SH-SY5Y (cell line): ENCODE data around the gene MAGI2.

ENCODE experiments used
- GATA2 ChIP-seq: IDR thresholded peaks from 2 replicates; pipeline ENCODE4 v1.6.1; 2011; ENCODE audit warnings: mild to moderate bottlenecking, low read depth, low read length
- GATA3 ChIP-seq: IDR thresholded peaks from 2 replicates; pipeline ENCODE4 v1.6.1; 2011; ENCODE audit warnings: low read depth, mild to moderate bottlenecking, low read length, moderate library complexity

The MAGI2 gene

DNA sequence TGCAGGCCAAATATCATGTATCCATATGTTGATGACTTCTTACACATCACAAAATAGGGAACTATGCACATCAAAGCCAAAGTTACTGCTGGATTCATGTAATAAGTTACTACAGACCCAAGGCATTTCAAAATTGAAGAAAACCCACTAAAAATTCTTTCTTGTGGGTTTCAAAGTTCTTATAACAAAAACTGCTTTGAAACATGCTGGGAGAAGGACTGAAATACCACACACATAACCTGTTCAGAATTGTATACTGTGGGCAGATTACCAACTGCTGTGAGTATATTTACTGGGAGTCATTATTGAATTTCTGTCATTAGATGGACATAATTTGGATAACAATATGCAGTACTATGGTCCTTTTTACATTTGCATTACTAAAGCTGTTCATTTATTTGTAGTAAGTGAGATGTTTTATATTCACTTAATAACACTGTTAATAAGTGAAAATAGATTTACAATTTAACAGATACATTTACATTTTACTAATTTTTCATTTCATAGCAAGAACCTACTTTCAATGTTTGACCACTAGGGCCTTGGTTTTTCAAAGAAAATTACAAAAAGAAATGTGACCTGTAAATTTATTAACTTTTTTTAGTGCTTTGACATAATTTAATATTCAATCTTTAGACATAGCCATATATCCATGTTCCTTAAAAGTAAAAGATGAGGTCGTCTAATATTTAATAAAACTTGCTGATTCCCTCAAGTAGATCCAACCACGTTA, 132.6 kb downstream of the MAGI2 start:
- TF ChIP-seq GATA2 (no peak), GATA3 (no peak)

DNA sequence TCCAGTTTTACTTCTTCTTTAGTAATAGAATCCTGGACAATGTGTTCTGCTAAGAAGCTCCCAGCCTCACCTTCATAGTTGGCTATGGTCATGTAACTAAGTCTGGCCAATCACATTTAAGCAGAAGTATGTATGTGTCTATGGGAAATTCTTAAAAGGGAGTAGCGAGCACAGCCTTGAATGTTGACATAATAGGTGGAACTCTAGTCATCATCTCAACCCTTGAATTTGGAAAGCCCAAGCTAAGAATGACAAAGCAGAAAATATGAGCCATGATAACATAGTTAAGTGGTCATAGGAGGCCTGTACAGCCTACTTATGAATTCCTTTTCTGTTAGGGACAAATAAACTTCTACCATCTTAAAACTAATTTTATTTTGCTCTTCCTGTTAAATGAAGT, 134.1 kb downstream of the MAGI2 start:
- no peak for TF ChIP-seq GATA2
- TF ChIP-seq GATA3, result no peak

DNA sequence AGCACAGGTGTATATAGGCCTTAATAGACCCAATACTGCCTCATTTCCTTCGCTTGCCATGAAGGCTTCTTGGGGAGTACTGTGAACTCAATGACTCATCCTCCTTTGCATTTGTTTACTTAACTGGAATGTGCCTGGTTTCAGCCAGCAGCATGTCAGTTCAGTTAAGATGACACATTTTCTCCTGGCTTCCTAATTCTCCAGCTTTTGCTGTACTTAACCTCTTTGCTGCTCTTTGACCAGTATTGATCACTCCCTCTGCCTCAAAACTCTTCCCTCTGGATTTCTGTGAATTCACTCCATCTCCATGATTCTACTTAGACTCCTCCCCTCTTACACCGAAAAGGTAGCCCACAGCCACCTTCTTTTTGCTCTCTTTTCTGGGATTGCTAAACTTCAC, 135.7 kb downstream of the MAGI2 start:
- TF ChIP-seq GATA3, result no peak
- TF ChIP-seq GATA2, result no peak

DNA sequence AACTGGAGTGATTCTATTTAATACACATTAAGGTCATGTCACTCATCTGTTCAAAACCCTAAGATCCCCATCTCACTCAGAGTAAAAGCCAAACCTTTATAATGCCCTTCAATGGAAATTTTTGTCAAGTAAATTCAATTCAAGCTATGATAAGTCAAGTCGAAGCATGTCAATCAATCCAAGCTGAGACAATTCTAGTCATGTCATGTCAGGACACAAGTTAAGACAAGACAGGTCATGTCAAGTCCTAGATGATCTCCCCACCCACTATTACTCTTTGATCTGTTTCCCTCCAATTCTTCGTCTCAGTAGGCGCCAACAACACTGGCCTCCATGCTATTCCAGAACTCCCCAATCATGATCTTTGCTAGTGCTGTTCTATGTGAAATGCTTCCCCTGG, 141.4 kb downstream of the MAGI2 start:
- TF ChIP-seq GATA3, result no peak
- TF ChIP-seq GATA2, result no peak

DNA sequence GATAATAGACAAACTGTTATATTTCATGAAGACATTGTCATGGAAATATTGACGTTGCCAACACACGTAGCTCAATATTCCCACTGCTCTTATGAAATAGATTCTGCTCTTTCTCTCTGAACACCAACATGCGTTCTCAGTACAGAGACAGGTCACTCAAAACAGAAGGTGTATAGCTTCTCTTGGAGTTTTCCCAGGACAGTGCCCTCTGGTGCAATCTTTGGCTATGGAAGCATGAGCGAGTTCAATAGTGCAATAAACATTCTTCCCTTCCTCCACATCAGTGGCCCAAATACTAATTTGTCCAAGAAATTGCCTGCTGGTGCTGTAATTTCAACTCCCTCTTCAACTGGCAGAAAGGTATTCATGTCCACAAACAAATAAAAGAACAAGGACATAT, 145.3 kb downstream of the MAGI2 start:
- TF ChIP-seq GATA2 (no peak), GATA3 (no peak)

DNA sequence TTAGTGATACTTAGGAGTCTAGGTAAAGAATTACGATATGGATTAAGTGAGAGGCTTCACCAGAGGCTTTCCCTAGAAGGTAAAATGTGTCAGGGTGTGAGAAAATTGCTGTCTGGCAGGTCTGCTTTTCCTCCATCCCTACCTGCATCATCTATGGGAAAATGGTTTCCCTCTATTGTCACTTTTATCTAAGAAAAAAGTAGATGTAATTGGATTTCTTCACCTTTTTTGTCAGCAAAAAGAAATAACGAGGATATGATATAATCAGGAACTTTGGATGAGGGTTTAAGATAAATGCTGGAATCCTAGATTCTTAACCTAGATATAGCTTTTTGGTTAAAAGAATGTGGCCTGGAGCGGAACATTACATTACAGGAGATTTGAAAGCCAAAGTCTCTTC, 146.1 kb downstream of the MAGI2 start:
- TF ChIP-seq GATA3 (no peak), GATA2 (no peak)

DNA sequence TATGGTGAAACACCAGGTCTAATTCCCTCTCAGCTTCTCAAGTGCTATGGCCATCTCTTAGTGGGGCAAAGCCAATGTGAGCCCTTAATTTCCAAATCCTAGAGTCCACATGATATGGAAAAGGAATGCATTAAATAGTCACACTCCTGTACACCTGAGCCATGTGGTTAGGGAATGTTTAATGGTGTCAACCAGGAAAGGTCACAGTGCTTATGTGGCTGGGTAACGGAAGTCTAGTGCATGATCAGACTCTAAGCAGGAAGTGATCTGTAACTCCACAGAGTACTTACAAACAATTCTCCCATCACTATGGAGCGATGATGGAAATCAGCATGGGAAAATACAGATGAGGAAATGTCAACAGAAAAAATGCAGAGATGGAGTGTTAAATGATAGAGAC, 148.8 kb downstream of the MAGI2 start:
- TF ChIP-seq GATA2 (no peak), GATA3 (no peak)

DNA sequence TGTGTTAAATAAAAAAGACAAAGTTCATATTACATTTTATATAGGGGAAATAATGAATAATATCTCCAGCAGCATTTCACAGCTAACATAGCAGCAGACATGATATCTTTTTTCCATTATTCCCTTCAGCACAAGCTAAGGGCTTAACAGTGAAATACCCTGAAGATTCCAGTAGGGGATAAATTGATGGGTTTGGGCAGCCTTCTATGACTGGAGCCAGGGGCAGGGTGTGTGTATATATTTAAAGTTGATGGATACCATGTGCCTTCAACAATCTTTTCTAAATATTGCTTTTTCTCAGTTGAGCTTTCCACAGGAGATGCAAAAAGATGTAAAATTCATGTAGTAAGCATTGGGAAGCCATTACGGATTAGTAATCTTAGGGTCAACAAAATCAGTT, 151.2 kb downstream of the MAGI2 start:
- TF ChIP-seq GATA2, result no peak
- no peak for TF ChIP-seq GATA3

DNA sequence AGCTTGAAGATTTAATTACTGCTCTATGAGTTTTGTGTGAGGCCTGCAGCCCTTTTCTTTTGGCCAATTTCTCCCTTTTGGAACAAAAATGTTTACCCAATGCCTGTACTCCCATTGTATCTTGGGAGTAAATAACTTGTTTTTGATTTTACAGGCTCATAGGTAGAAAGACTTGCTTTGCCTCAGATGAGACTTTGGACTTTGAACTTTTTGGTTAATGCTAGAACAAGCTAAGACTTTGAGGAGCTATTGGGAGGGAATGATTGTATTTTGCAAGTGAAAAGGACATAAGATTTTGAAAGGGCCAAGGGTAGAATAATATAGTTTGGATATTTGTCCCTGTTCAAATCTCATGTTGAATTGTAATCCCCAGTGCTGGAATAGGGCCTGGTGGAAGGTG, 152.0 kb downstream of the MAGI2 start:
- TF ChIP-seq GATA2, result no peak
- TF ChIP-seq GATA3, result no peak

DNA sequence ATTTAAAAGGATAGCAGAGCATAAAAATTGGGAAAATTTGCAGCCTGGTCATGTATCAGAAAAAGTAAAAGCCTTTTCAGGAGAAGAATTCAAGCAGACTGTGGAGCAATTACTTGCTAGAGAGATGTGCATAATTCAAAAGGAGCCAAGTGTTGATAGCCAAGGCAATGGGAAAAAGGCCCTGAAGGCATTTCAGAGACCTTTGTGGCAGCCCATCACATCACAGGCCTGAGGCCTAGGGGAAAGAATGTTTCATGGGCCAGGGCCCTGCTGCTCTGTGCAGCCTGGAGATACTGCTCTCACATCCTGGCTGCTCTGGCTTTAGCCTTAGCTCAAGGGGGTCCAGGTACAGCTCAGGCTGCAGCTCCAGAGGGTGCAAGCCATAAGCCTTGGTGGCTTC, 152.9 kb downstream of the MAGI2 start:
- no peak for TF ChIP-seq GATA3
- no peak for TF ChIP-seq GATA2

DNA sequence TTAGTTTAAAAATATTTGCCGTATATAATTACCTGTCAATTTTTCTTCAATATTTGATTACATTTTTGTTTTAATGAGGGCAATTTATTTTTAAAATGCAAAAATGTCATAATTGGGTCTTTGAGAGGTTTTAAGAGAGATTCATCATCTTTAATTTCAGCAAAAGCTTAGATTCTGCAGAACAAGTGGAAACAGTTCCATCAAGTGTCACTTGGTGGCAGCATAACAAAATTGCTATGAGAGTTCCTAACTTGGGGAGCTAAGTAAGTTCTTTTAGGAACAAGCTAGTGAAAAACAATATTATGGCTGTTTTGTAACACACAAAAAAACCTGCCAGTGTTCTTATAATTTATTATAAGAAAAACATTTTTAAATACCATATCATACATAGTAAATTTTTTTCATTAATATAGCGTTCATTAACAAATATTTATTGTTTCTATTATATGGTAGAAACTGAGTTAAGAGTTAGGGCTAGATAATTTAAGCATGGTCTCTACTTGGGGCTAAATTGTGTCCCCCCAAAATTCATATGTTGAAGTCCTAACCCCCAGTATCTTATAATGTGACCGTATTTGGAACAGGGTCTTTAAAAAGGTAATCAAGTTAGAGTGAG, 155.2 kb downstream of the MAGI2 start:
- TF ChIP-seq GATA2 (no peak), GATA3 (no peak)

DNA sequence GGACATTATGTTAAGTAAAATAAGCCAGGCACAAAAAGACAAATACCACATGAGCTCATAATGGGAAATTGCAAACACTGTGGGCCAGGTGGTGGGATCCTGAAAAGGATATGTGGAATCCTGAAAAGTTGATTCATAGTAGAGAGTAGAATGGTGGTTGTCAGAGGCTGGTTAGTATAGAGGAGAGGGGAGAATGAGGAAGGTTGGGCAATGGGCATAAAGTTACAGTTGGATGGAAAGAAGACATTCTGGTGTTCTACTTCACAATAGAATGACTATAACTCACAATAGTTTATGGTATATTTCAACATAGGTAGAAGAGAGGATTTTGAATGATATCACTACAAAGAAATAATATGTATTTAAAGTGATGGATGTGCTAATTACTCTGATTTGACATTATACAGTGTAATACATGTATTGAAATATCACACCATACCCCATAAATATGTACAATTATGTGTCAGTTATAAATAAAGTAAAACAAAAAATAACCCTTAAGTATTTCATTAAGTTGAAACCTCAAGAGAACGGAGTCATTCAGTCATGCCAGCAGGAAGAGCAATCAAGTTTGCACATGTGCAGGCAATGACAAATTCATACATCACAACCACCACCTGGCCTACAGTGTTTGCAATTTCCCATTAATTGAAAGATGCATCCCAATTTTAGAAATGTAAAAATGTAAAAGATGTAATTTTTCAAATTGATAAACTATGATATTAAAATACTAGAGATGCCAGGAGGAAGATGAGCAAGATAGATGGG, 156.7 kb downstream of the MAGI2 start:
- no peak for TF ChIP-seq GATA2
- no peak for TF ChIP-seq GATA3

DNA sequence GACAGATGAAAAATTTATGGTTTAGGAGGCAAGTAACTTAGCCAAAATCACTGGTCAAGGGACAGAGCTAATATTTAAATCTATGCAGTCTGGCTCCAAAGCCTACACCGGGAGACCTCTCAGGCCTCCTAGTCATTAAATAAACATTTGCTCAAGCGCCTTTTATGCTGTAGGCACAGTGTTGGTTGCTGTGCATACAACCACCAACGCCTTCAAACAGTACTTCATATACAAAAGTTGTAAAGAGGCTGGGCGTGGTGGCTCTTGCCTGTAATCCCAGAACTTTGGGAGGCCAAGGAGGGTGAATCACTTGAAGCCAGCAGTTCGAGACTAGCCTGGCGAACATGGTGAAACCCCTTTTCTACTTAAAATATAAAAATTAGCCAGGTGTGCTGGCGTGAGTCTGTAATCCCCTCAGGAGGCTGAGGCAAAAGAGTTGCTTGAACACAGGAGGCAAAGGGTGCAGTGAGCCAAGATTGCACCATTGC, 159.8 kb downstream of the MAGI2 start:
- TF ChIP-seq GATA3 (no peak), GATA2 (no peak)

DNA sequence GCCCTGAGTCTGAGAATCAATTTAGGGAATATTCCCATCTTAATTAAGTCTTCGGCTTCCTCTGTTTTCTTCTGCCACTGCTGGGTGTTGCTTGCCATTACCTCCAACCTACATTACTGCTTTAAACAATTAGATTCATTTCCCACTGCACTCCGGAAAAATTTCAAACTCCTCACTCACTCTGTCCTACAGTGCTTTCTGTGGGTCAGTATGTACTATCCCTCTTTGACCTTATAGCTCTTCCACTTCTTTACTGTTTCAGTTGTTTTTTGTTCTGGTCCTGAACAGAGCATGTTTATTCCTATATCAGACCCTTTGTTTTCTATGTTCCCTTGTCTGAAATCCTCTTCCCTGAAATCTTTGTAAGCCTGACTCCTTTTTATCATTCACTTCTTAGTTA, 160.6 kb downstream of the MAGI2 start:
- TF ChIP-seq GATA2, result no peak
- TF ChIP-seq GATA3, result no peak

DNA sequence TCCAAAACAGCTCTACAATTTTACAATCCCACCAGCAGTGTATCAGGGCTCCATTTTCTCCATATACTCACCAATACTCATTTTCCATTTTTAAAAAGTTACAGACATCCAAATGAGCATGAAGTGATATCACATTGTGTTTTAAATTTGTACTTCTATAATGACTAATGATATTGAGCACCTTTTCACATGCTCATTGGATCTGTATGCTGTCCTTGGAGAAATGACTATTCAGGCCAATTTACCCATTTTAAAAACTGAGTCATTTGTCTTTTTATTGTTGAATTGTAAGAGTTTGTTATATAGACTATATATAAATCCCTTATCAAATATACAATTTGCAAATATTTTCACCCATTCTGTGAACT, 162.0 kb downstream of the MAGI2 start:
- TF ChIP-seq GATA2, result no peak
- TF ChIP-seq GATA3, result no peak
